Keratinocyte (primary cell): ENCODE measurements around the gene CHRM4. TPM values are rescaled to one million over a fixed set of nuclear protein-coding genes. Genes with fewer than 3 reads are reported as not detected.
A peak's percentile ranks its signal among the peaks of the same experiment; 100 is the strongest.

Experiments used
- DNase-seq: peaks from one replicate; pipeline ENCODE4 v3.0.0-alpha.2; 2011; ENCODE audit warnings: low read depth, missing footprints, low spot score
- FAIRE-seq: peaks from 2 replicates; lab custom pipeline; 2011; peaks lifted over from hg19 to GRCh38; lab: Jason Lieb, UNC
- H2AFZ ChIP-seq: 2 replicates; pipeline ENCODE4 v1.6.0; 2012; ENCODE audit warnings: low read length, control low read depth, inconsistent platforms; ENCODE audit not compliant: control insufficient read depth
- H3K27ac ChIP-seq: 2 replicates; pipeline ENCODE4 v1.5.1; 2011; ENCODE audit warnings: low read length; ENCODE audit not compliant: control insufficient read depth, insufficient read depth
- H3K27me3 ChIP-seq: 3 replicates; pipeline ENCODE4 v1.6.0; 2011; ENCODE audit warnings: low read length; ENCODE audit not compliant: control insufficient read depth, insufficient read depth; ENCODE audit errors: extremely low read depth
- H3K36me3 ChIP-seq, 2 experiments: 2 replicates in 1 of 2; 3 replicates in 1 of 2; pipeline ENCODE4 v1.5.1; 2011; ENCODE audit warnings: low read length in 2 of 2, mild to moderate bottlenecking in 1 of 2; ENCODE audit not compliant: control insufficient read depth in 2 of 2, insufficient read depth in 2 of 2; ENCODE audit errors: extremely low read depth in 1 of 2
- H3K4me1 ChIP-seq: 3 replicates; pipeline ENCODE4 v1.5.1; 2011; ENCODE audit warnings: low read length; ENCODE audit not compliant: control insufficient read depth, insufficient read depth; ENCODE audit errors: extremely low read depth
- H3K4me2 ChIP-seq: 3 replicates; pipeline ENCODE4 v1.6.0; 2011; ENCODE audit warnings: low read depth, low read length; ENCODE audit not compliant: control insufficient read depth, insufficient read depth; ENCODE audit errors: extremely low read depth
- H3K4me3 ChIP-seq, 3 experiments: fragments of 200-600 bp in 1 of 3; sonication (generic) in 1 of 3; 2 replicates in 2 of 3; 3 replicates in 1 of 3; pipeline ENCODE4 v1.5.1; 2011 to 2016; ENCODE audit warnings: low read length in 3 of 3, mild to moderate bottlenecking in 3 of 3, control low read depth in 2 of 3, inconsistent platforms in 1 of 3, low read depth in 1 of 3, mixed read lengths in 1 of 3, mixed run types in 1 of 3, moderate library complexity in 1 of 3; ENCODE audit not compliant: control insufficient read depth in 2 of 3, insufficient read depth in 2 of 3; ENCODE audit errors: extremely low read depth in 1 of 3
- H3K79me2 ChIP-seq: 2 replicates; pipeline ENCODE4 v1.6.0; 2012; ENCODE audit warnings: low read length; ENCODE audit not compliant: control insufficient read depth, insufficient read depth
- H3K9ac ChIP-seq: 3 replicates; pipeline ENCODE4 v1.6.0; 2011; ENCODE audit warnings: low read length; ENCODE audit not compliant: control insufficient read depth, insufficient read depth; ENCODE audit errors: extremely low read depth
- H3K9me1 ChIP-seq: 3 replicates; pipeline ENCODE4 v1.6.0; 2011; ENCODE audit warnings: low read length; ENCODE audit not compliant: control insufficient read depth, insufficient read depth; ENCODE audit errors: extremely low read depth
- H3K9me3 ChIP-seq: 2 replicates; pipeline ENCODE4 v1.5.1; 2012; ENCODE audit warnings: low read depth, low read length; ENCODE audit not compliant: control insufficient read depth
- H4K20me1 ChIP-seq: 3 replicates; pipeline ENCODE4 v1.6.0; 2011; ENCODE audit warnings: low read length; ENCODE audit not compliant: control insufficient read depth, insufficient read depth; ENCODE audit errors: extremely low read depth
- CTCF ChIP-seq, 3 experiments: IDR thresholded peaks in 1 of 3; conservative IDR thresholded peaks in 1 of 3; optimal IDR thresholded peaks in 1 of 3; 2 replicates in 2 of 3; 3 replicates in 1 of 3; pipeline versions ENCODE3 to v1.5.1; 2011; ENCODE audit warnings: low read length in 3 of 3, mild to moderate bottlenecking in 3 of 3, moderate library complexity in 2 of 3, control low read depth in 1 of 3, inconsistent platforms in 1 of 3; ENCODE audit not compliant: insufficient read depth in 2 of 3; ENCODE audit errors: extremely low read depth in 1 of 3
- EZH2 ChIP-seq: IDR thresholded peaks from one replicate; pipeline ENCODE4 v1.6.1; 2012; ENCODE audit warnings: inconsistent platforms, mild to moderate bottlenecking, low read length, moderate library complexity
- dilution Hi-C: fragments of 300-500 bp; cut with MboI; formaldehyde crosslinking; loops from one replicate; pipeline ENCODE4 v1.7.0; 2020; ENCODE audit warnings: low sequenced_read_pairs; ENCODE audit not compliant: extremely low pct_ligation_motif_present
- polyA plus RNA-seq, 5 experiments: library from polyadenylated mRNA; depleted of rRNA in 3 of 5; stranded (reverse) in 3 of 5; stranded (forward) in 1 of 5; unstranded in 1 of 5; fragments of >200 nt; gene quantifications; 1 replicate in 1 of 5; 2 replicates in 3 of 5; 3 replicates in 1 of 5; pipeline versions ENCODE4 v1.2.1 to v1.2.3, GENCODE V29; 2011 to 2012; ENCODE audit warnings: missing spikeins in 2 of 5, low read depth in 1 of 5, low replicate concordance in 1 of 5

The CHRM4 gene
- polyA plus RNA-seq, 1 donor (not counting 4 experiments of a cell fraction or from before 2014, with no cell fraction given), result not detected

GRCh38 chr11:46383404-46383758, 8.2 kb downstream of the CHRM4 start:
- no peak overlapping the region for H3K4me2 ChIP-seq
- DNase-seq (no peak), FAIRE-seq (no peak)
- H3K4me3 ChIP-seq, result no peak overlapping the region
- H3K9me1 ChIP-seq, result no peaks in the 10 kb centered on the region
- H3K27me3 ChIP-seq, result peaks cover 26% of the 10 kb centered on the region
- H3K9me3 ChIP-seq, result no peaks in the 10 kb centered on the region
- peaks cover 0 to 5% of the 10 kb centered on the region in 2 experiments for H3K36me3 ChIP-seq
- no peaks in the 10 kb centered on the region for H4K20me1 ChIP-seq
- dilution Hi-C loops, result no loop called here
- TF ChIP-seq CTCF (optimal IDR thresholded peaks at IDR 0.05 in 1 of 3, IDR thresholded peaks at IDR 0.05 in 1 of 3, conservative IDR thresholded peaks at IDR 0.05 in 1 of 3; ENCODE audit: extremely low read depth in 1 of 3, insufficient read depth in 2 of 3, low read length in 3 of 3) (no peak), EZH2 (no peak)
- peaks cover 11% of the 10 kb centered on the region for H3K4me1 ChIP-seq
- no peak overlapping the region for H3K27ac ChIP-seq
- H2AFZ ChIP-seq, result no peak overlapping the region
- H3K79me2 ChIP-seq, result no peaks in the 10 kb centered on the region
- H3K9ac ChIP-seq, result no peak overlapping the region

DNA sequence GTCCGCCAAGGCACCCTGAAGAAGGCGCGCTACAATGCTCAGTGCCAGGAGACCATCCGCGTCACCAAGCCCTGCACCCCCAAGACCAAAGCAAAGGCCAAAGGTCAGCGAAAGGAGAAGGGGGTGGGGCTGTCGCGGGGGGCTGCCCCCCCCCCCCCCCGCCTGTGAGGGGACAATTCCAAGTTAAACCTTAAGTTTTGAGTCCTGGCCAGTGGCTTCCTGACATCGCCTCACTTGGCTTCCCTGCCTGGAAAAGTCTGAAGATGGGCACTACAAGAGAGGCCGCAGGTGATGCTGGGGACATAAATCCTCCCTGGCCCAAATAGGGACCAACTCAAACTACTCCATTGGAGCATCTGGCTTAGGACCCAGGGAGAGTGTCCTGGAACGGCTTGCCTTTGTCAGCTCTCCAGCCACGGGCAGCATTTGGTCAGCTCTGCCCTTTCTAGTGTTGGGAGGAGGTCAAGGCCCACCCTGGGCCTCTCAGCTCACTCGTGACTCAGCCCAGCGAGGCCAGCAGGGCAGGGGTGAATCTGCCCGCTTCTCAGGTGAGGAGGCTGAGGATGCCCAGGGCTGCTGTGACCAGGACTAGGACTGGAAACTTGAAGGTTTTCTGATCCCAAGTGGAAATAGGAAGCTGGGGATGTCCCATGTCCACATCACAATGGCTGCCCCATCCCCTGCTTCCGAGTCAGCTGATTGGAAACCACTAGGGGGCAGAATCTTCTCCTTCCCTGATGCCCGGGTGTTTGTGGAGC, 8.8 kb downstream of the CHRM4 start:
- peak overlapping the region in 1 of 3 experiments; percentile 26 for H3K4me3 ChIP-seq
- no peaks in the 10 kb centered on the region for H3K9me1 ChIP-seq
- H3K36me3 ChIP-seq, result peaks cover 0 to 5% of the 10 kb centered on the region in 2 experiments
- no peaks in the 10 kb centered on the region for H4K20me1 ChIP-seq
- H3K27me3 ChIP-seq, result peaks cover 20% of the 10 kb centered on the region
- dilution Hi-C loops, result no loop called here
- FAIRE-seq (no peak), DNase-seq (no peak)
- no peak for TF ChIP-seq EZH2
- peak; percentile 56 to 72 (median 59) for TF ChIP-seq CTCF (optimal IDR thresholded peaks at IDR 0.05 in 1 of 3, IDR thresholded peaks at IDR 0.05 in 1 of 3, conservative IDR thresholded peaks at IDR 0.05 in 1 of 3; ENCODE audit: extremely low read depth in 1 of 3, insufficient read depth in 2 of 3, low read length in 3 of 3)
- H3K4me1 ChIP-seq, result peaks cover 11% of the 10 kb centered on the region
- no peak overlapping the region for H2AFZ ChIP-seq
- no peak overlapping the region for H3K9ac ChIP-seq
- no peaks in the 10 kb centered on the region for H3K9me3 ChIP-seq
- peak overlapping the region; percentile 82 for H3K4me2 ChIP-seq
- H3K79me2 ChIP-seq, result no peaks in the 10 kb centered on the region
- H3K27ac ChIP-seq, result no peak overlapping the region
